Measurements from ENCODE around the gene PTPRG.

Gene PTPRG

GRCh38 chr3:61943975-61944374 is 382.6 kb downstream of the PTPRG start:
- no peak for DNase-seq

DNA sequence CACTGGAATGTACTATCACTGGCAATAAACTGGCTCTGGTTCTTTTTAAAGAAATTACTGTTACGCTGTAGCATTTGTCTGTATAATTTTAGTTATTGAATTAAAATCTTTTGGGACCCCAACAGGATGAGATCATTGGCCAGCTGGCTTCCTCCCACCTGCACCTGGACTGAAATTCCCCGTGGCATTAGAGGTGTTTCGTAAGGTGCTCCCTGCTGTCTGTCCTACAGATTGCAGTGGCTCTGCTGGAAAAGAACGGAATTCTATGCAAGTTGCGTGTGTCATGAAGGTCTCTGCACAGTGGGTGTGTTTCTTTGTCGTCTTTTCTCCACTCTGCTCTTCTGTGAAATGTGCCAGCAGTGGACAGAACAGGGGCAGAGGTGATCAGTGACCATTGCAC is 383.4 kb downstream of the PTPRG start:
- no peak for DNase-seq

DNA sequence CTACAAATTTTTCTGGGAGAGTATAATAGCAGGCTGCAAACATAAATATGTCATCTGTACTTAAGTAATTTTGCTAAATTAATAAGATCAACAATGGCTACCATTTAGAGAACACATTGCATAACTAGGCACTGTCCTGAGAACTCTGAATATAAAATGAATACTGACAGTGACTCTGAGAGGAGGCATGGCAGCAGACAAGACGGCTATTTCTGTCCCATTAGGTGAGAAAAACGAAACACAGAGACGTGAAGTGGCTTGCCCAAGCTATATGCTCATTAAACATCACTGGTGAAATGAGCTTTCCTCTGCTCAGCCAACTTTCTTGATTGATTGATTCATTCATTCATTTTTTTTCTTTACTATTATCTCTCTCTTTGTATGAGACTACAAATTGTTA is 384.3 kb downstream of the PTPRG start:
- DNase-seq, result no peak

DNA sequence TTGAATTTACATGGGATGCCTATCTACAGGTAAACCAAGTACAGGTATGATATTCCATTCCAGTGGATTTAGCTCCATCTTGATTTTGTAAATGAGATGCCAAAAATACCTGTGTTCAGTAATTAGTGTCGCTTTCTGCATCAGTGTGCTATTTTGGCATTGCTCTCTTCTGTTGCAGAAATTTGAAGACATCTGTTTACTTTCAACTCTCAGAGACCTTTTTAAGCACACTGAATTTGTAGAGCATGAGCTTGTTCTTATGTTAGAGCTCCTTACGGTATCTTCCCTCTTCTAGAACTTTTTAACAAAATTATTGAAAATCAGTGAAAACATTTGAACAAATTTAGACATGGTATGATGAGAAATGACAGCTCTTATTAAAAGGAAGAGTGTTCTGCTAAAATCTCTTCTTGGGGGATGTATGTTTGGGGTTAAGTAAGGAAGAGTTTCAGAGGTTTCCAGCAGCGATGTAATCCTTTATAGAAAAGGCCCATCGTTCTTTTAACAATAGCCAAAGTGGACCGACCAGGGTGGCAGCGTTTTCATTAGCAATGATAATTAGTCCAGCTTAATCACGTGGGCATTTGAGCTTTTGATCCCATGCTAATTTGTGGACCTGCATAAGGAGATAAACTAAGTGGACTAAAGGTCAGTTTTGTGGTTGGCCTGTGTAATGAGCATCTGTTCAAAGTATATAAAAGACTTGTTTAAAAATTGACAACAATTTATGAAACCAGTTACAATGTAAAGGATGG is 385.4 kb downstream of the PTPRG start:
- DNase-seq, result no peak

DNA sequence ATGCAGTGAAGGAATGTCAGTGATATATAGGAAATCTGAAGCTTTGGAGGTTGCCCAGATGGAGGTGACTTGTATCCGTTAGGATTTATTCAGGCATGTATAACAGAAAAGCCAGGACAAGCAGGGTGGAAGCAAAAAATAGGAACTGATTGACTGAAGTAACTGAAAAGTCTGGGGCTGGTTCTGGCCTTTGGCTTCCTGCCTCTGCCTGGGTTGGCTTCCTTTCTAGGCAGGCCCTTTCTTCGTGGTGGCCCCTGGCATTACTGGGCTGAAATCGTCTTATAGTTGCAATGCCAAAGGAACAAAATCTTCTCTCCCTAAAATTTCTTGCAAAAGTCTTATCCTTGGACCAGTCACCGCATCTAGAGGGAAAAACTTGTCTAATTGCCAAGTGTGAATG is 386.1 kb downstream of the PTPRG start:
- DNase-seq, result no peak

GRCh38 chr3:61948699-61949305 is 387.4 kb downstream of the PTPRG start:
- DNase-seq, result no peak

- DNase-seq, result no peak
Measured at GRCh38 chr3:61954097-61954540, 392.7 kb downstream of the PTPRG start.

DNA sequence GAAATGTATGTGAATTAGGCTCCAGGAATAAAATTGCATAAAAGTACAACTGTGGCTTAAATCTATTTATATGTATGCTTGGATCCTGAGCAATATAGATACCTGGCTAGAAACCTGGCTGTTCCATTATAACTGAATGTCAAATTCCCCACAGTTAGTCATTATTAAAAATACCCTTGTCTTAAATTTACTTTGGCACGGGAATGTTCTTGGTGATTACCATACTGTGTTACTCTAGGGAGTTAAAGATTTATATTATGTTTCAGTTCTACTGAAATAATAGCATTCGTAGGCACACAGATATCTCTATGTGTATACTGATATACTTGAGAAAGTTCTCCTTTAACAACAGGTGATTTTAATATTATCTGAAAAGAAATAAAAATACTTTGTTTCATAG is 394.1 kb downstream of the PTPRG start:
- no peak for DNase-seq

DNA sequence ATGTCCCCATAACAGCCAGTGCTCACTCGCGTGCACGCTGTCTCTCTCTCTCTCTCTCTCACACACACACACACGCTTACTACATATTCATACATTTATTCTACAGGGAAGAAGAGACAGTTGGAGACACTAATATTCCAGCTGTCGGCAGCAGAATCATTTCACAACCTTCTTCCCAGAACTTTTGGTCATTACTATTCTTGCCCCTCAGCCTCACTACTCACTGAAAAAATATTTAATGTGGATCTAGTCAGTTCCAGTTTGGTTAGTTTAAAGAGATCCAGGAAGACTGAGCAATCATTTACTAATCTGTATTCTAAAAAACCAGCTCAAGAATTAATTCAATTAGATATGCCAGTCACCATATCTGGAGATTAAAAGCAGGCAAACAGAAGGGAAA is 394.9 kb downstream of the PTPRG start:
- DNase-seq, result no peak

GRCh38 chr3:61957259-61957658 is 395.9 kb downstream of the PTPRG start:
- no peak for DNase-seq

GRCh38 chr3:61960976-61961375 is 399.6 kb downstream of the PTPRG start:
- no peak for DNase-seq

- no peak for DNase-seq
Measured at GRCh38 chr3:61961900-61962299, 400.5 kb downstream of the PTPRG start.

DNA sequence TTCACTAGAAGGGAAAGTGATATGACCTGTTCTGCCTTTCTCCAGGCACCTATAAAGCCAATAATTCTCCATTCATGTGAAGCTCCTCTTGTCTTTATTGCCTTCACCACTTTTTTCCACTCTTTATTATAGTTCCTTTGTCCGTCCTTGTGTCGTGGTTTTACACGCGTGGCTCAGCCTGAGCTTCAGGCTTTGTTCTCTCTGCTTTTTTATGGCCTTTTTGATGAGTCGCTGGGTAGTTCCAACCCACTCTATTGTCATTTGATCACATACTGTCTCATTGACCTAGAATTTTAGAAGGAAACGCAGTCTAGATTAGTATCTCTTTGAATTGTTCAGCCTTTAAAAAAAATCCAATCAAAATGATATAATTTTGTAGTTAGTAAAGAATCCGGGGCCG is 403.2 kb downstream of the PTPRG start:
- DNase-seq, result no peak

- DNase-seq, result no peak
Measured at GRCh38 chr3:61965770-61966131, 404.4 kb downstream of the PTPRG start.

DNA sequence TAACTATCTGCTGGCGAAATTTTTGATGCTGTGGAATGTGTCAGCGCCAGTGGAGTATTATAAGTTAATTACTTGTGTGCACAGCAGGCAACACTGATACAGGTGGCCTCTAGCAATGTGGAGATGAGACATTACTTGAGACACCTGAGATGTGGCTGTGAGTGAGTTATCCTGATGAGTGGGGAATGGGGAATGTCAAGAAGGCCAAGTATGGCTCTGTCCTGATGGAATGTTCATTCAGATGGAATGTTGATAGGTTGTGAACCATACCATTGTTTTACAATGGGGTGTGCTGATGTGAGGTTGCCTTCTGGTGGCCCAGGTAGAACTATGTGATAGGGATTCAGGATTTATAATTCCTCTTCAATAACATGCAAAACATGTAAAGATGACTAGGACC is 404.8 kb downstream of the PTPRG start:
- DNase-seq, result no peak

DNA sequence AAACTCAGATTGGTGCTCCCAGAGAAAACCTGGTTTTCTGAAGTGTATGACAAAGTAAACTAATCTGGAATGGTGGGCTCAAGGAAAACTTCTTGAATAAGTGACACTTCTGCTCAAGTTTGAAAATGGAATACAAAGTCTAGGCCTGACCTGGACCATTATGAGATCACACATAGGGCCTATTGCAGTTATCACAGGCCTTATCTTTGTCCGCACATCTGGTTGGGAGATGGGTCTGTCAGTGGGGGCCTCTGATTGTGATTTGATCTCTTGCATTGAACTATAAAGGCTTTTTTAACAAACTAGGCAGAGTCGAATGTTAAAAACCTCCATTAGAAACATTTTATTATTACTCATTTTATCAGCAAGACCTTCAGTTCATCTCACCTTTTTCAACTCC is 405.6 kb downstream of the PTPRG start:
- DNase-seq, result no peak

DNA sequence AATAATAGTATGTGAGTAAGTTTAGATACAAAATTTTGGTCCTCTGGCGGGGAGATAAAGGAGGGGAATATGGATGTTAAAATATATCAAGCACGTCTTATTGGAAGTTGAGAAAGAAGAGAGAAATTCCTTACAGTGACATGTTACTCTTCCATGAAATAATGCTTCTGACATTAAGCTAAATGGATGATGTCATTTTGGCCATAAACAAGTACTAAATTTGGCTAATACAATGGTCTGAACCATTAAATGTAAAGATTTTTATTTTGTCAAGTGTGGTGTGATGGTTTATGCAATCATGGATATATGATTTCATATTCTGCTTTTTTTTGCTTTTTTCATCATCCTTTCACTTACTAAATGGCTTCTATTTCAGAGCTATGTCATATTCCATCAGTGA is 406.6 kb downstream of the PTPRG start:
- no peak for DNase-seq

DNA sequence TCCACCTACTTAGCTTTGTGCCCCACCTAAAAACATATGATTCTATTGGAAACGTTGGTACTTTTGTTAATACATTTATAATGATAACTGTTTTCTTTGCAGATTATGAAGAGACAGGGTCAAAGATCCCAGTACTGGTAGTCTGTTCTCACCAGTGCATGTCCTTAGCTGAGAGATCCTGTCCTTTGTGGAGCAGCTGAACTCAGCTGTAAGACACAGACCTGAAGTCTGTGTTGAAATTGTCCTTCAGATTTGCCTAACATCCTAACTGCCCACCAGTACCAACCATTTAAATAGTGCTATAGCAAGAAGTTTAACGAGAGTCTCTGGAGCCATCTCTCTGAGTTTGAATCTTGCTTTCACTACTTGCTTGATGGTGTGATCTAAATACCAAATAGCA is 413.3 kb downstream of the PTPRG start:
- DNase-seq, result no peak

DNA sequence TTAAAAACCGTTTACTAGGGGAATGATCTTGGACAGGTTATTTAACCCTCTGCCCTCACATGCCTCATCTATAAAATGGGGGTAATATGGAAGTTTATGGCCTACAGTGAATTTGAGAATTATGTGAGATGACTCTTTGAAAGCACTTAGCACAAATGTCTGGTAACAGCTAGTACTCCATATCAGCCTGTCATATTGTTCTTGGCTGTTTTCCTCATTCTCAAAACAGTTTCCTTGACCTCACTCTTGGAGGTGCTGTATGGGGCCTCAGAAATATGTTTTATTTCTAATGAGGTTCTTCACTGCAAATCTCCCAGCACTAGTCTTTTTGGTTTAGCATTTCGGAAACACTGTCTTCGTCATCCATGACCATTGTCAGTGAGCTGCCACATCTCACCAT is 413.8 kb downstream of the PTPRG start:
- DNase-seq, result no peak

DNA sequence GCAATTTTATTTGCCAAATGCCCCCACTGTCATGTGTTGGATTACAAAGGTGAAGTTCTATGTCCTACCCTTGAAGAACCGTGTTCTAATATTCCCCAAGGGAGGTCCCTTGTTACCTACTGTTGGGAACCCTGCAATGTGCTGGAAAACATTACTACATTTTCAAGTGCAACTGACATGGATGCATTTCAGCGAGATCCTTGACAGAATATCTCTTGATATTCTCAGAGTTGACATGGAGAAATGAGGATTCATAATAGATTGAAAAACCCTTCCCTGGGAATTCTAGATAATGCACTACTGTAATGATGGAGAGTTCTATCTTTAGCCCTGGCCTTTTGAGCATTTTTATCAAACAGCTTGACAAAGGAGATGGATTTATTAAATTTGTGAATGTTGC is 414.6 kb downstream of the PTPRG start:
- DNase-seq, result no peak

GRCh38 chr3:61978460-61979419 is 417.4 kb downstream of the PTPRG start:
- DNase-seq, result no peak

- DNase-seq, result no peak
Measured at GRCh38 chr3:61979638-61980037, 418.3 kb downstream of the PTPRG start.

GRCh38 chr3:61980041-61980440 is 418.7 kb downstream of the PTPRG start:
- no peak for DNase-seq

GRCh38 chr3:61981060-61981459 is 419.7 kb downstream of the PTPRG start:
- no peak for DNase-seq
